Fibroblast of upper back skin (primary cell): ENCODE measurements around the gene PARD6G.
"Not testable (repeated sequence)": the region's sequence is repeated elsewhere in the genome, so short reads cannot be mapped to it uniquely, and the experiment has no call there.

Source experiments
- DNase-seq: peaks from one replicate; pipeline ENCODE4 v3.0.0-alpha.2; 2013

Gene PARD6G

GRCh38 chr18:80239830-80240229 lies 7.5 kb downstream of the PARD6G start:
- no peak for DNase-seq

- DNase-seq, result no peak
Measured at GRCh38 chr18:80238651-80239260, 8.6 kb downstream of the PARD6G start.

- DNase-seq, result not testable (repeated sequence)
Measured at GRCh38 chr18:80237519-80237918, 9.8 kb downstream of the PARD6G start.

- no peak for DNase-seq
Measured at GRCh38 chr18:80234398-80234797, 12.9 kb downstream of the PARD6G start.

GRCh38 chr18:80233899-80234298 lies 13.4 kb downstream of the PARD6G start:
- no peak for DNase-seq

GRCh38 chr18:80233201-80233835 lies 14.0 kb downstream of the PARD6G start:
- DNase-seq, result no peak

- DNase-seq, result no peak
Measured at GRCh38 chr18:80232710-80233109, 14.6 kb downstream of the PARD6G start.

GRCh38 chr18:80232030-80232429 lies 15.3 kb downstream of the PARD6G start:
- DNase-seq, result no peak

GRCh38 chr18:80231616-80232015 lies 15.7 kb downstream of the PARD6G start:
- DNase-seq, result no peak

- no peak for DNase-seq
Measured at GRCh38 chr18:80231151-80231550, 16.2 kb downstream of the PARD6G start.

GRCh38 chr18:80229766-80230745 lies 17.3 kb downstream of the PARD6G start:
- no peak for DNase-seq

- no peak for DNase-seq
Measured at GRCh38 chr18:80229363-80229762, 18.0 kb downstream of the PARD6G start.

GRCh38 chr18:80228051-80228848 lies 19.1 kb downstream of the PARD6G start:
- DNase-seq, result no peak

GRCh38 chr18:80227472-80227871 lies 19.8 kb downstream of the PARD6G start:
- DNase-seq, result no peak

GRCh38 chr18:80225685-80226084 lies 21.6 kb downstream of the PARD6G start:
- DNase-seq, result no peak

- DNase-seq, result no peak
Measured at GRCh38 chr18:80223581-80224148, 23.6 kb downstream of the PARD6G start.

- DNase-seq, result not testable (repeated sequence)
Measured at GRCh38 chr18:80219488-80219887, 27.8 kb downstream of the PARD6G start.

GRCh38 chr18:80218341-80219227 lies 28.7 kb downstream of the PARD6G start:
- DNase-seq, result no peak

- no peak for DNase-seq
Measured at GRCh38 chr18:80213182-80213581, 34.1 kb downstream of the PARD6G start.

GRCh38 chr18:80210312-80211083 lies 36.8 kb downstream of the PARD6G start:
- peak; percentile 16 for DNase-seq

GRCh38 chr18:80208620-80209019 lies 38.7 kb downstream of the PARD6G start:
- DNase-seq, result no peak
